BE2C (cell line): ENCODE results near the gene SMG9.

Experiments used
- DNase-seq: peaks from one replicate; pipeline ENCODE4 v3.0.0-alpha.2; 2020
- H3K27me3 ChIP-seq: fragments of 250-450 bp; sonication (Bioruptor Pico); 2 replicates; pipeline ENCODE4 v1.5.1; 2020; ENCODE audit warnings: mild to moderate bottlenecking
- H3K36me3 ChIP-seq: fragments of 250-450 bp; sonication (Bioruptor Pico); 2 replicates; pipeline ENCODE4 v1.5.1; 2020; ENCODE audit warnings: mild to moderate bottlenecking
- H3K4me1 ChIP-seq: fragments of 250-450 bp; sonication (Bioruptor Pico); 2 replicates; pipeline ENCODE4 v1.5.1; 2020
- H3K4me3 ChIP-seq: 2 replicates; pipeline ENCODE4 v1.5.1; 2011; ENCODE audit warnings: low read depth, low read length
- H3K9me3 ChIP-seq: fragments of 250-450 bp; sonication (Bioruptor Pico); 2 replicates; pipeline ENCODE4 v1.5.1; 2020
- CTCF ChIP-seq: IDR thresholded peaks from 2 replicates; pipeline ENCODE4 v1.5.1; 2012; ENCODE audit warnings: mild to moderate bottlenecking, low read depth, low read length

Gene SMG9

GRCh38 chr19:43784981-43785808 lies 30.4 kb upstream of the SMG9 start:
- H3K4me1 ChIP-seq, result no peaks in the 10 kb centered on the region
- DNase-seq, result peak; percentile 63
- no peaks in the 10 kb centered on the region for H3K9me3 ChIP-seq
- no peak overlapping the region for H3K4me3 ChIP-seq
- no peaks in the 10 kb centered on the region for H3K36me3 ChIP-seq
- H3K27me3 ChIP-seq, result no peaks in the 10 kb centered on the region
- peak; percentile 99 for TF ChIP-seq CTCF

DNA sequence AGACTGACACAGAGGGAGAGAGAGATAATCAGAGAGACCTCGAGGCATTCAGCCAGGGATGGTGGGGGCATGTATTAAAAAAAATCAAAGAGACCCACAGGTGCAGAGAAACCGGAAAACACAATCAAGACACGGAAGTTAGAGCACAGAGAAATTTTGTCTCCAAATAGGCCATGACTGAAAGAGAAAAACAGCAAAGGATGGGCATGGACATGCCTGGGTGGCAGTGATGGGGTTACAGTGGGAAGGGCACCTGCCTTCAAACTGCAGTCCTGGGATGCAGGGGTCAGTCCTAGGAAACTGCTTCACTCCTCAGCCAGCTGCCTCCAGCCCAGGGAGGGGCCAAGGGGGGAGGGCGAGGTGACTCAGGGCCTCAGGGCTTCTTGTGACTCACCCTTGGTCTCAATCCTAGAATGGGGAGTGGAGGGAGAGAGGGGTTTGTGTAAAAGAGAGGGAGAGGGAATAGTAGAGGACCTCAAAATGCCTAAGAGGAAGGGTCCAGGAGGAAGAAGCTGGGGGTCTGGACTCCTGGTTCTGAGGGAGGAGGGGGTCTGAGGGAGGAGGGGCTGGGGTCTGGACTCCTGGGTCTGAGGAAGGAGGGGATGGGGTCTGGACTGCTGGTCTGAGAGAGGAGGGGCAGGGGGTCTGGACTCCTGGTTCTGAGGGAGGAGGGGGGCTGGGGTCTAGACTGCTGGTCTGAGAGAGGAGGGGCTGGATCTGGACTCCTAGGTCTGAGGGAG lies 29.6 kb upstream of the SMG9 start:
- H3K9me3 ChIP-seq, result no peaks in the 10 kb centered on the region
- no peaks in the 10 kb centered on the region for H3K36me3 ChIP-seq
- H3K27me3 ChIP-seq, result no peaks in the 10 kb centered on the region
- no peak for TF ChIP-seq CTCF
- no peaks in the 10 kb centered on the region for H3K4me1 ChIP-seq
- no peak for DNase-seq
- no peak overlapping the region for H3K4me3 ChIP-seq

- TF ChIP-seq CTCF, result no peak
- Histone ChIP-seq H3K4me1 (no peaks in the 10 kb centered on the region), H3K36me3 (no peaks in the 10 kb centered on the region), H3K9me3 (no peaks in the 10 kb centered on the region), H3K27me3 (no peaks in the 10 kb centered on the region), H3K4me3 (no peak overlapping the region)
- DNase-seq, result no peak
Measured at GRCh38 chr19:43783636-43784035, 28.9 kb upstream of the SMG9 start.

- TF ChIP-seq CTCF, result no peak
- no peak for DNase-seq
- H3K36me3 ChIP-seq, result no peaks in the 10 kb centered on the region
- no peak overlapping the region for H3K4me3 ChIP-seq
- no peaks in the 10 kb centered on the region for H3K9me3 ChIP-seq
- H3K27me3 ChIP-seq, result no peaks in the 10 kb centered on the region
- H3K4me1 ChIP-seq, result no peaks in the 10 kb centered on the region
Measured at GRCh38 chr19:43782689-43783231, 28.0 kb upstream of the SMG9 start.

- Histone ChIP-seq H3K4me1 (no peaks in the 10 kb centered on the region), H3K36me3 (no peaks in the 10 kb centered on the region), H3K27me3 (no peaks in the 10 kb centered on the region), H3K9me3 (no peaks in the 10 kb centered on the region), H3K4me3 (no peak overlapping the region)
- DNase-seq, result no peak
- no peak for TF ChIP-seq CTCF
Measured at GRCh38 chr19:43782311-43782660, 27.5 kb upstream of the SMG9 start.
